ENCODE measurements around the gene TSPEAR.

GRCh38 chr21:44639331-44639655 is 72.1 kb downstream of the TSPEAR start:
- TF ChIP-seq CTCF (IDR thresholded peaks at IDR 0.05; ENCODE audit: low read length): no peak
- TF ChIP-seq EZH2 (IDR thresholded peaks at IDR 0.05; ENCODE audit: borderline replicate concordance, low read length): no peak
